ENCODE data around the gene GABRG3. TPM values are rescaled to one million over a fixed set of nuclear protein-coding genes. Genes with fewer than 3 reads are reported as not detected.

GABRG3 gene
- total and polyA plus RNA-seq, 4 experiments from 2014 or later: not detected

- Mint-ChIP-seq H3K36me3 (no peaks in the 10 kb centered on the region), H3K27ac (no peak overlapping the region), H3K27me3 (peaks cover 2 to 10% of the 10 kb centered on the region in 2 donors), H3K4me1 (no peaks in the 10 kb centered on the region), H3K9me3 (peaks cover 0 to 15% (median 9%) of the 10 kb centered on the region in 8 donors), H3K4me3 (no peak overlapping the region)
- no peak for DNase-seq
- ChIA-PET CTCF (ENCODE audit: partially characterized antibody) (no interaction called here), POLR2A (ENCODE audit: partially characterized antibody) (no interaction called here)
- H3K36me3 ChIP-seq (ENCODE audit: insufficient read depth, low read length): no peaks in the 10 kb centered on the region
- H3K27ac ChIP-seq (ENCODE audit: low read depth, low read length): no peak overlapping the region
- no peak overlapping the region for H3K4me3 ChIP-seq (ENCODE audit: low read length in 2 of 2)
- H3K27me3 ChIP-seq (ENCODE audit: insufficient read depth, low read length): no peaks in the 10 kb centered on the region
- H3K4me1 ChIP-seq (ENCODE audit: insufficient read depth, low read length): no peaks in the 10 kb centered on the region
- intact Hi-C loops (cut with micrococcal nuclease): no loop called here
- H3K9me3 ChIP-seq (ENCODE audit: control insufficient read depth in 1 of 2, low read length in 2 of 2): no peaks in the 10 kb centered on the region
Measured at GRCh38 chr15:26968806-26969205, 2.2 kb upstream of the GABRG3 start.

GRCh38 chr15:26971271-26972018 is 464 bp downstream of the GABRG3 start:
- no peaks in the 10 kb centered on the region for H3K9me3 ChIP-seq (ENCODE audit: control insufficient read depth in 1 of 2, low read length in 2 of 2)
- DNase-seq: no peak

GRCh38 chr15:26972636-26973035 is 1.7 kb downstream of the GABRG3 start:
- H3K4me1 Mint-ChIP-seq: no peaks in the 10 kb centered on the region
- H3K27me3 Mint-ChIP-seq: peaks cover 2 to 10% of the 10 kb centered on the region in 2 donors
- H3K9me3 ChIP-seq (ENCODE audit: control insufficient read depth in 1 of 2, low read length in 2 of 2): no peaks in the 10 kb centered on the region
- H3K27ac Mint-ChIP-seq: no peak overlapping the region
- ChIA-PET POLR2A (ENCODE audit: partially characterized antibody) (no interaction called here), CTCF (ENCODE audit: partially characterized antibody) (no interaction called here)
- H3K27me3 ChIP-seq (ENCODE audit: insufficient read depth, low read length): no peaks in the 10 kb centered on the region
- H3K9me3 Mint-ChIP-seq: peaks cover 0 to 15% (median 6%) of the 10 kb centered on the region in 8 donors
- H3K27ac ChIP-seq (ENCODE audit: low read depth, low read length): no peak overlapping the region
- H3K4me3 Mint-ChIP-seq: no peak overlapping the region
- H3K4me3 ChIP-seq (ENCODE audit: low read length in 2 of 2): no peak overlapping the region
- intact Hi-C loops (cut with micrococcal nuclease): no loop called here
- H3K36me3 Mint-ChIP-seq: no peaks in the 10 kb centered on the region
- H3K36me3 ChIP-seq (ENCODE audit: insufficient read depth, low read length): no peaks in the 10 kb centered on the region
- DNase-seq: no peak
- no peaks in the 10 kb centered on the region for H3K4me1 ChIP-seq (ENCODE audit: insufficient read depth, low read length)

More at GRCh38 chr15:26971271-26972018, 464 bp downstream of the GABRG3 start:
- Histone ChIP-seq H3K27me3 (ENCODE audit: insufficient read depth, low read length) (no peaks in the 10 kb centered on the region), H3K36me3 (ENCODE audit: insufficient read depth, low read length) (no peaks in the 10 kb centered on the region), H3K4me3 (ENCODE audit: low read length in 2 of 2) (no peak overlapping the region), H3K4me1 (ENCODE audit: insufficient read depth, low read length) (no peaks in the 10 kb centered on the region), H3K27ac (ENCODE audit: low read depth, low read length) (no peak overlapping the region)
- Mint-ChIP-seq H3K4me1 (no peaks in the 10 kb centered on the region), H3K27ac (no peak overlapping the region), H3K9me3 (peaks cover 0 to 15% (median 7%) of the 10 kb centered on the region in 8 donors), H3K4me3 (no peak overlapping the region), H3K36me3 (no peaks in the 10 kb centered on the region), H3K27me3 (peaks cover 2 to 10% of the 10 kb centered on the region in 2 donors)
- intact Hi-C loops (cut with micrococcal nuclease): no loop called here
- ChIA-PET CTCF (ENCODE audit: partially characterized antibody) (no interaction called here), POLR2A (ENCODE audit: partially characterized antibody) (no interaction called here)

GRCh38 chr15:26974120-26974780 is 3.3 kb downstream of the GABRG3 start:
- Mint-ChIP-seq H3K36me3 (no peaks in the 10 kb centered on the region), H3K4me1 (no peaks in the 10 kb centered on the region), H3K27ac (no peak overlapping the region), H3K27me3 (peaks cover 2 to 10% of the 10 kb centered on the region in 2 donors), H3K4me3 (no peak overlapping the region), H3K9me3 (peaks cover 0 to 15% (median 6%) of the 10 kb centered on the region in 8 donors)
- H3K4me3 ChIP-seq (ENCODE audit: low read length in 2 of 2): no peak overlapping the region
- no peaks in the 10 kb centered on the region for H3K27me3 ChIP-seq (ENCODE audit: insufficient read depth, low read length)
- no peaks in the 10 kb centered on the region for H3K9me3 ChIP-seq (ENCODE audit: control insufficient read depth in 1 of 2, low read length in 2 of 2)
- H3K36me3 ChIP-seq (ENCODE audit: insufficient read depth, low read length): no peaks in the 10 kb centered on the region
- intact Hi-C loops (cut with micrococcal nuclease): no loop called here
- no peak overlapping the region for H3K27ac ChIP-seq (ENCODE audit: low read depth, low read length)
- H3K4me1 ChIP-seq (ENCODE audit: insufficient read depth, low read length): no peaks in the 10 kb centered on the region
- ChIA-PET CTCF (ENCODE audit: partially characterized antibody) (no interaction called here), POLR2A (ENCODE audit: partially characterized antibody) (no interaction called here)
- no peak for DNase-seq

- CTCF ChIA-PET (ENCODE audit: partially characterized antibody): no interaction called here
- DNase-seq: no peak
- no peak overlapping the region for H3K4me3 ChIP-seq (ENCODE audit: low read length in 2 of 2)
- no peak overlapping the region for H3K4me3 Mint-ChIP-seq
- POLR2A ChIA-PET (ENCODE audit: partially characterized antibody): no interaction called here
- no peaks in the 10 kb centered on the region for H3K4me1 Mint-ChIP-seq
- intact Hi-C loops (cut with micrococcal nuclease): no loop called here
- no peaks in the 10 kb centered on the region for H3K4me1 ChIP-seq (ENCODE audit: insufficient read depth, low read length)
- H3K9me3 ChIP-seq (ENCODE audit: control insufficient read depth in 1 of 2, low read length in 2 of 2): no peaks in the 10 kb centered on the region
- H3K27ac ChIP-seq (ENCODE audit: low read depth, low read length): no peak overlapping the region
- no peaks in the 10 kb centered on the region for H3K27me3 ChIP-seq (ENCODE audit: insufficient read depth, low read length)
- H3K36me3 Mint-ChIP-seq: no peaks in the 10 kb centered on the region
- H3K9me3 Mint-ChIP-seq: peaks cover 0 to 8% (median 2%) of the 10 kb centered on the region in 8 donors
- no peaks in the 10 kb centered on the region for H3K36me3 ChIP-seq (ENCODE audit: insufficient read depth, low read length)
- no peak overlapping the region for H3K27ac Mint-ChIP-seq
- no peaks in the 10 kb centered on the region for H3K27me3 Mint-ChIP-seq
Measured at GRCh38 chr15:26981492-26981891, 10.5 kb downstream of the GABRG3 start.

GRCh38 chr15:26983822-26984221 is 12.8 kb downstream of the GABRG3 start:
- H3K4me1 Mint-ChIP-seq: no peaks in the 10 kb centered on the region
- no peak for DNase-seq
- Histone ChIP-seq H3K4me3 (ENCODE audit: low read length in 2 of 2) (no peak overlapping the region), H3K4me1 (ENCODE audit: insufficient read depth, low read length) (no peaks in the 10 kb centered on the region), H3K9me3 (ENCODE audit: control insufficient read depth in 1 of 2, low read length in 2 of 2) (no peaks in the 10 kb centered on the region), H3K27ac (ENCODE audit: low read depth, low read length) (no peak overlapping the region), H3K27me3 (ENCODE audit: insufficient read depth, low read length) (no peaks in the 10 kb centered on the region), H3K36me3 (ENCODE audit: insufficient read depth, low read length) (no peaks in the 10 kb centered on the region)
- no peak overlapping the region for H3K27ac Mint-ChIP-seq
- peaks cover 0 to 15% (median 5%) of the 10 kb centered on the region in 8 donors for H3K9me3 Mint-ChIP-seq
- intact Hi-C loops (cut with micrococcal nuclease): no loop called here
- POLR2A ChIA-PET (ENCODE audit: partially characterized antibody): no interaction called here
- H3K36me3 Mint-ChIP-seq: no peaks in the 10 kb centered on the region
- H3K27me3 Mint-ChIP-seq: no peaks in the 10 kb centered on the region
- no peak overlapping the region for H3K4me3 Mint-ChIP-seq
- CTCF ChIA-PET (ENCODE audit: partially characterized antibody): no interaction called here

- Histone ChIP-seq H3K9me3 (ENCODE audit: control insufficient read depth in 1 of 2, low read length in 2 of 2) (no peaks in the 10 kb centered on the region), H3K27me3 (ENCODE audit: insufficient read depth, low read length) (no peaks in the 10 kb centered on the region), H3K36me3 (ENCODE audit: insufficient read depth, low read length) (no peaks in the 10 kb centered on the region), H3K27ac (ENCODE audit: low read depth, low read length) (no peak overlapping the region), H3K4me1 (ENCODE audit: insufficient read depth, low read length) (no peaks in the 10 kb centered on the region), H3K4me3 (ENCODE audit: low read length in 2 of 2) (no peak overlapping the region)
- Mint-ChIP-seq H3K4me3 (no peak overlapping the region), H3K9me3 (peaks cover 0 to 15% (median 5%) of the 10 kb centered on the region in 8 donors), H3K4me1 (no peaks in the 10 kb centered on the region), H3K27ac (no peak overlapping the region), H3K27me3 (no peaks in the 10 kb centered on the region), H3K36me3 (no peaks in the 10 kb centered on the region)
- no peak for DNase-seq
- intact Hi-C loops (cut with micrococcal nuclease): no loop called here
- ChIA-PET POLR2A (ENCODE audit: partially characterized antibody) (no interaction called here), CTCF (ENCODE audit: partially characterized antibody) (no interaction called here)
Measured at GRCh38 chr15:26985050-26985449, 14.1 kb downstream of the GABRG3 start.

Data from CD4-positive, alpha-beta memory T cell (primary cell).